22Rv1 (cell line): ENCODE data around the gene SLC35E2B.
"Not testable (repeated sequence)": the region's sequence is repeated elsewhere in the genome, so short reads cannot be mapped to it uniquely, and the experiment has no call there.

ENCODE experiments used
- H3K27ac ChIP-seq: fragments of 450-650 bp; 2 replicates; pipeline ENCODE4 v1.5.1; 2017
- CTCF ChIP-seq: fragments of 450-650 bp; IDR thresholded peaks from 2 replicates; pipeline ENCODE4 v1.5.1; 2017; ENCODE audit warnings: mild to moderate bottlenecking
- ZFX ChIP-seq: fragments of 450-650 bp; IDR thresholded peaks from 2 replicates; pipeline ENCODE4 v1.6.1; 2017; ENCODE audit warnings: antibody characterized with exemption, borderline replicate concordance

SLC35E2B gene

GRCh38 chr1:1678581-1679380 lies 13.8 kb downstream of the SLC35E2B start:
- TF ChIP-seq CTCF, result peak; percentile 48
- no peak for TF ChIP-seq ZFX
- no peak overlapping the region for H3K27ac ChIP-seq

- TF ChIP-seq ZFX (no peak), CTCF (no peak)
- H3K27ac ChIP-seq, result no peak overlapping the region
Measured at GRCh38 chr1:1677718-1678580, 14.6 kb downstream of the SLC35E2B start.

- H3K27ac ChIP-seq, result not testable (repeated sequence)
Measured at GRCh38 chr1:1676087-1676486, 16.5 kb downstream of the SLC35E2B start.

- not testable (repeated sequence) for H3K27ac ChIP-seq
Measured at GRCh38 chr1:1675218-1675617, 17.4 kb downstream of the SLC35E2B start.

GRCh38 chr1:1674806-1675205 lies 17.8 kb downstream of the SLC35E2B start:
- H3K27ac ChIP-seq, result not testable (repeated sequence)

- H3K27ac ChIP-seq, result no peak overlapping the region
- TF ChIP-seq CTCF, result no peak
- no peak for TF ChIP-seq ZFX
Measured at GRCh38 chr1:1672181-1672965, 20.2 kb downstream of the SLC35E2B start.

GRCh38 chr1:1671365-1672119 lies 21.1 kb downstream of the SLC35E2B start:
- TF ChIP-seq ZFX, result no peak
- no peak for TF ChIP-seq CTCF
- H3K27ac ChIP-seq, result no peak overlapping the region

- no peak for TF ChIP-seq ZFX
- TF ChIP-seq CTCF, result no peak
- H3K27ac ChIP-seq, result no peak overlapping the region
Measured at GRCh38 chr1:1670866-1671265, 21.7 kb downstream of the SLC35E2B start.
